Fibroblast of the aortic adventitia (primary cell): ENCODE results near the gene WNT1. TPM values are rescaled to one million over a fixed set of nuclear protein-coding genes. Genes with fewer than 3 reads are reported as not detected.

Experiments
- DNase-seq: peaks from one replicate; pipeline ENCODE4 v3.0.0-alpha.2; 2010; ENCODE audit warnings: low read depth
- H3K4me3 ChIP-seq: 2 replicates; pipeline ENCODE4 v1.5.1; 2011; ENCODE audit warnings: low read depth, mild to moderate bottlenecking, control low read depth, low read length, moderate library complexity
- CTCF ChIP-seq: IDR thresholded peaks from 2 replicates; pipeline ENCODE4 v1.5.1; 2011; ENCODE audit warnings: mild to moderate bottlenecking, low read length, control low read depth, inconsistent platforms; ENCODE audit not compliant: insufficient read depth
- total RNA-seq: library from RNA; depleted of rRNA; stranded (reverse); fragments of >200 nt; gene quantifications from 2 replicates; pipeline ENCODE4 v1.2.3, GENCODE V29; 2012; ENCODE audit warnings: low replicate concordance

WNT1 gene
- total RNA-seq, 1 donor = not detected

- TF ChIP-seq CTCF = no peak
- H3K4me3 ChIP-seq = peak overlapping the region; percentile 22
- no peak for DNase-seq
These were observed 849 bp downstream of the WNT1 start for GRCh38 chr12:48978741-48979601.

GRCh38 chr12:48979602-48980388, 1.7 kb downstream of the WNT1 start:
- TF ChIP-seq CTCF = no peak
- H3K4me3 ChIP-seq = peak overlapping the region; percentile 28
- DNase-seq = no peak

GRCh38 chr12:48980389-48980952, 2.3 kb downstream of the WNT1 start:
- TF ChIP-seq CTCF = no peak
- no peak for DNase-seq
- H3K4me3 ChIP-seq = no peak overlapping the region

GRCh38 chr12:48980953-48981756, 3.0 kb downstream of the WNT1 start:
- DNase-seq = no peak
- H3K4me3 ChIP-seq = no peak overlapping the region
- TF ChIP-seq CTCF = peak; percentile 3

- DNase-seq = no peak
- H3K4me3 ChIP-seq = no peak overlapping the region
- no peak for TF ChIP-seq CTCF
These were observed 3.6 kb downstream of the WNT1 start for GRCh38 chr12:48981757-48982157.

- TF ChIP-seq CTCF = no peak
- DNase-seq = no peak
- no peak overlapping the region for H3K4me3 ChIP-seq
These were observed 4.4 kb downstream of the WNT1 start for GRCh38 chr12:48982397-48983080.
